ENCODE results near the gene PRKCA.
"Not testable (repeated sequence)": the region's sequence is repeated elsewhere in the genome, so short reads cannot be mapped to it uniquely, and the experiment has no call there.

PRKCA gene

GRCh38 chr17:66386498-66387351 lies 84.3 kb downstream of the PRKCA start:
- DNase-seq (ENCODE audit: low read depth) = no peak

DNA sequence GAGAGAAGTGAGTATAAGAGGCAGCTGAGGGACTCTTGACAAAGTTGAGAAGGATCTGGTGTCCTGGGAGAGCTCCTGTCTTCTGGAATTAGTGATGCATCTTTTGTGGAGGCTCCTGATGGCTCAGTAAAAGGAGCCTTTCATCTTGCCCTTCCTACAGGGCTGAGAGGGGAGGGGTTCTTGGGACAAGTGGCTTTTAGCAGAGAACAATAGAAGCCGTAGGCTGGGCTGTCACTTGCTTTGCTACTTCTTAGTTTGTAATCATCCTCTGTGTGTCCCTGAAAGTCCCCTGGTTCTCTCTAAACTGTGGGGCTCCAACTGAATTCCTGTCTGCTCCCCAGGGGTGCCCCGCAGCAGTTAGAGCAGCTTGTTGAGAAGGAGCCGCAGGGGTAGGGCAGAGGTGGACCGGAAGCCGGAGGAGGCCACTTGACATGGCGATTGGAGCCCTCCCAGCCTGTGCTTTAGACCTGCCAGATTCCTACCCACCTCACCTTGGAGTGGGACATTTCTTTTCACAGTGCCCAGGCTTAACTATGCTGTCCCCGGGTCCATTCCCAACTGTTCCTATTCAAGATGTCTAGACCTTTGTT lies 85.1 kb downstream of the PRKCA start:
- no peak for DNase-seq (ENCODE audit: low read depth)

DNA sequence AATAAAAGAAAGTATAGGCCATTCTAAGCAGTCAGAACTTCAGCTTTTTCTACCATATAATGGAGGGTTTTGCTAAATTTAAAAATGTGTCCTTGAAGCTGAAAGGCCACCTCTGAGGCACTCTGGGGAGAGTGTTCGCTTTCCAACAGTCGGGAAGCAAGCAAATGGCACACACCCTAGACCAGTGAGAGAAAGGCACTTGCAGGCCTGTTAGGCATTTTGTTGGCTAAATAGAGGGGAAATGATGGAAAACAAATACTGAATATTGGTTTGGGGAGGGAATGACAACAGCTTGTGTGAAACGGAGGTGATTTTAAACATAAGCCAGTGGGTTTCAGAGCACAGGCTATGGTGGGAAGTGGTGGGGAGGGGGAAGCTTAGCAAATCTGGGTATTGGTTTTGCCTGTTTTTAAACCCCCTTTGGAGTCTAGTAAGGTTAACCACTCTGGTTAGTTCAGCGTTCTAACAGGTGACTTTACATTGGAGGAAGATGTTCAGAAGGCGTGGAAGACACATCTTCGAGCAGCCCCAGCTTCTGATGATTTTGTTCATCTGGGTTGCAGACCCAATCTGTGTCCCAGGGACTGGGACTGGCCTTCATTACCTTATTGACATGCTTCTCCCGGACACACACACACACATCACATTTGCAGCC lies 90.5 kb downstream of the PRKCA start:
- no peak for DNase-seq (ENCODE audit: low read depth)

GRCh38 chr17:66395961-66396360 lies 93.5 kb downstream of the PRKCA start:
- no peak for DNase-seq (ENCODE audit: low read depth)

DNA sequence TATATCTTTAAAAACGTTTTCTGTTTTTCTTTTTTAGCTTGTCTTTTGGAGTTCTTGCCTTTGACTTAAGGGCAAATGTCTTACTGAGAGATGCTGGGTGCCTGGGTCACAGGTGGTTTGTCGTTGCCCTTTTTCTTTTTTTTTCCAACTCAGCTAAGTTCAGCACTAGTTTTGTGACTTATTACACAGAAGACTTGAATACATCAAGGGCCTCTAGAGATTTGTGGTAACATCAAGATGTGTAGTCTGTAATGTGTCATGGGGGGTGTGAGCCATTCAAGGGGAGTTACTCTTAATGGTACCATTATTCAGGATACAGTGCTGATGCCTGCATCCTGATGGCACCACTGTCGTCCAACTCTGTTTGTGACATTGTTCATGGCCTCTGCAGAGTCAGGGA lies 95.1 kb downstream of the PRKCA start:
- no peak for DNase-seq (ENCODE audit: low read depth)

GRCh38 chr17:66398059-66398458 lies 95.6 kb downstream of the PRKCA start:
- no peak for DNase-seq (ENCODE audit: low read depth)

DNA sequence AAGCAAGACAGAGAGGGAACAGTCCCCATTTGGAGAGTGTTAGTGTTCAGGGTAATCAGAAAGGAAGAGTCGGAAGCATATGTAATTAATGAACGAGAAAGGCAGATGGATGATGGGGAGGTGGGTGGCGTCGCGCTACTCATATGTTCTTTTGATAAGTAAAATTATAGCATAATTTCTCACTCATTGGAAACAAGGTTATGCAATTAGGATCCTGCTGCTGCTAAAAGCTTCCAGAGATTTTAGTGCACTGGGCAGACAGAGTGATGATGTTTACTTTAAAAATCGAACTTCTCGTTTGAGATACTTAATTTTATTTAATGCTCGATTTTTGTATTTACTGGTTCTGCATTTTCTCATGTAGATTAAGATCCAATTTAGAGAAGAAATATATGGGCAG lies 96.2 kb downstream of the PRKCA start:
- DNase-seq (ENCODE audit: low read depth) = no peak

- no peak for DNase-seq (ENCODE audit: low read depth)
Measured at GRCh38 chr17:66399441-66399840, 97.0 kb downstream of the PRKCA start.

DNA sequence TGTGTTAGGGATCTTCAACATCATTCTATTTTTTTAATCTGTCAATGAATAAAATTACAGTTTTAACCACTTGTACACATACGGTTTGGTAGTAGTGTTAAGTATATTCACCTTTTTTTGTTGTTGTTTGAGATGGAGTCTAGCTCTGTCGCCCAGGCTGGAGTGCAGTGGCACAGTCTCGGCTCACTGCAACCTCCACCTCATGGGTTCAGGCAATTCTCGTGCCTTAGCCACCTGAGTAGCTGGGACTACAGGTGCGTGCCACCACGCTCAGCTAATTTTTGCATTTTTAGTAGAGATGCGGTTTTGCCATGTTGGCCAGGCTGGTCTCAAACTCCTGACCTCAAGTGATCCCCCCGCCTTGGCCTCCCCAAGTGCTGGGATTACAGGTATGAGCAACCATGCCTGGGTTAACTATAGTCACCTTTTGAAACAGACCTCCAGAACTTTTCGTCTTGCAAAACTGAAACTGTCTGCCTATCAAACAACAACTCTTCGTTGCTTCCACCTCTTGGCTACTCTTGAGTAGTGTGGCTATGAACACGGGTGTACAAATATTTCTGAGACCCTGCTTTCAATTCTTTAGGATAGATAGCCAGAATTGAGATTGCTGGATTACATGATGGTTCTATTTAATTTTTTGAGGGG lies 97.8 kb downstream of the PRKCA start:
- not testable (repeated sequence) for DNase-seq (ENCODE audit: low read depth)

DNA sequence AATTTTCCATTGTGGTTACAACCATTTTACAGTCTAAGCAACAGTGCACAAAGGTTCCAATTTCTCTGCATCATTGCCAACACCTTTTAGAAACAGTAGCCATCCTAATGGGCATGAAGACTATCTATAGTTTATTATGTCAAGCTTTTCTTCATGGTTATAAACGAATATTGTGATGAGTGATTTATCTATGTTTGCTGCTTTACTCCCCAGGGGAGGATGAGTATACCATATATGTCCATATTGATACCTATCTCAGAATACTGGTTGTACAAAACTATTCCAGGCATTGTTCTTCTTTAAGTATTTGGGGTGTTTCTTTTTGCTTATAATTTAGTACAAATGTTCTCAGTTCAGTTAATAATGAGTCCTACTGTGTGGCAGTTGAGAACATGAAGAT lies 98.3 kb downstream of the PRKCA start:
- DNase-seq (ENCODE audit: low read depth) = no peak

DNA sequence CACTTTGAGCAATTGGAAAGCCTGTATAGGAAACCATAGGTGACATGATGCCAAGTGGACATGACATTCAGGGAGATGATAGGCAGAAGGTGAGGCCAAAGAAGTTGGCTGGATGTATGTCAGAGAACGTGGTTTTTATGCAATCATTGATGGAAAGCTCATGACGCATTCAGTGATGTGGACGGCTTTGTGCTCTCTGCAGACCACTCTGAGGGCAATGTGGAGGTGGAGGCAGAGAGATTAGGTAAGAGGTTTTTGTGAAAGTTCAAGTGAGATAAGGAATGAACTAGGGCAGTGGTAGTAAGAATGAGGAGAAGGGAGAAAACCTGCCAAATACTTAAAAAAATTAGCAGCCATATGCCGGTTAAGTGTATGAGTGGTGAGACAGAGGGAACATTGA lies 99.0 kb downstream of the PRKCA start:
- no peak for DNase-seq (ENCODE audit: low read depth)

DNA sequence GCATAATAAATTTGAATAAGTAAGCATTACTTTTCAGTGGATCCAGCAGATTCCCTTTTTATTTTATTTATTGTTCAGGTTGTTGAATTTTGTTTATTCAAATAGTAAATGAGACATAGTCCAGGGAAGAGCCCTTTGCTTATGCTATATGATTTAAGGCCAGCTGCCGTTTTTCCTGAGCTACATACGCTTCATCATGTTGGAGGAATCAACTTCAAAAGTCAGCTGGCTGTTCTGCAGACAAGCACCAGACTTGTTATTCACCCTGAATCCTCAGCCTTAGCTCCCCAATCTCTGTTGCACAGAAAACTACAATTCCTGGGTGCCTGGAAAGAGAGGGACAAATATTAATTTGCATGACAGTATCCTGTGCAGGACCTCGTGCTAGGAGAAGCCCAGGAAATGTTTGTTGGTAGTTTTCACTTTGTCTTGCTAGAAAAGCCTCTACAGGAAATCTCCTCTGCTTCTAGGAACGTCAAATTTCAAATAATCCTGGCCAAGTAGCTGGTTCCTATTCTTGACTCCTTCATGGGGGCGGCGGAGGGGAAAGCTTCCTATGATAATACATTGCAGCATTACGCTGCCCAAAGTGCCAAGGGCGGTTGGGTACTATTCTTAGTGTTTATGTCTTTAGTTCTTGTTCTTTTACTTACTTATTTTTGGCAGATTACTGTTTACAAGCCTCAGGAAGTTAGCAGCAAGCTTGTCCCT lies 101.6 kb downstream of the PRKCA start:
- no peak for DNase-seq (ENCODE audit: low read depth)

DNA sequence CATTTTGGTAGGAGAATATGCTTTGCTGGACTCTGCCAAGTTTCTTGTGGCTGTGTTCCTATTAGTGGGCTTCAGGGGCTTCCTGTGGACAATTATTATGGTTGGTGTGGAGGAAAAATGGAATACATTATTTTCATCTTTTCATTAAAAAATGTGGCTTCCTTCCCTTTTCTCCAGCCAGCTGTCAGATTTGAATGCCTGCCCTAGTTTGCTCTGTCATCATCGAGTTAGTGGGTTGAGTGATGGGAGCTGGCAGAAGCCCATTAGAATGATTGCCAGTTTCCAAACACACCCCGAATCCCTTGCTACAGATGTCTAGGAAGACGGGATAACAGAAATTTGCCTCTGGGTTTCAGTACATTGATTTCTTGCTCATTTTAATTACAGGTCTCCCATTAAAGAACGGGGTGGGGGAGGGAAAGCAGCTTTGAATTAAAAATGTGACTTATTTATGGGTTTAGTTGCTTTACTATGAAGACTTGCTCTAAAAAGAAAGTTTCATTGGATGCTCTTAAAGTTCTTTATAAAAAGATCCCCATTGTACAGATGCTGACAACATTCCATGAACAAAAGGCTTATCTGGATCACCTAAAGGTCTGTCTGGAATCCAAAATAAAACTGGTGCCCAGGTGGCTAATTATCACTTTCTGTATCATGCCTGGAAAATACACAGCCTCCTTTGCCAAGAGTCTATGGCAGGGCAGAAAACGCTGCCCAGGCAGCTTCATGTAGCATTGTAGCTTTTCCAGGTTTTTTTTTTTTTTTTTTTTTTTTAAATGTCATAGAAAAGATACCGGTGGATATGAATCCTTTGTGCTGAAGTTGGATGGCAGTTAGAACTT lies 103.6 kb downstream of the PRKCA start:
- DNase-seq (ENCODE audit: low read depth) = no peak

GRCh38 chr17:66406701-66407644 lies 104.6 kb downstream of the PRKCA start:
- no peak for DNase-seq (ENCODE audit: low read depth)

GRCh38 chr17:66407864-66408263 lies 105.5 kb downstream of the PRKCA start:
- DNase-seq (ENCODE audit: low read depth) = no peak

GRCh38 chr17:66411520-66411919 lies 109.1 kb downstream of the PRKCA start:
- DNase-seq (ENCODE audit: low read depth) = no peak

DNA sequence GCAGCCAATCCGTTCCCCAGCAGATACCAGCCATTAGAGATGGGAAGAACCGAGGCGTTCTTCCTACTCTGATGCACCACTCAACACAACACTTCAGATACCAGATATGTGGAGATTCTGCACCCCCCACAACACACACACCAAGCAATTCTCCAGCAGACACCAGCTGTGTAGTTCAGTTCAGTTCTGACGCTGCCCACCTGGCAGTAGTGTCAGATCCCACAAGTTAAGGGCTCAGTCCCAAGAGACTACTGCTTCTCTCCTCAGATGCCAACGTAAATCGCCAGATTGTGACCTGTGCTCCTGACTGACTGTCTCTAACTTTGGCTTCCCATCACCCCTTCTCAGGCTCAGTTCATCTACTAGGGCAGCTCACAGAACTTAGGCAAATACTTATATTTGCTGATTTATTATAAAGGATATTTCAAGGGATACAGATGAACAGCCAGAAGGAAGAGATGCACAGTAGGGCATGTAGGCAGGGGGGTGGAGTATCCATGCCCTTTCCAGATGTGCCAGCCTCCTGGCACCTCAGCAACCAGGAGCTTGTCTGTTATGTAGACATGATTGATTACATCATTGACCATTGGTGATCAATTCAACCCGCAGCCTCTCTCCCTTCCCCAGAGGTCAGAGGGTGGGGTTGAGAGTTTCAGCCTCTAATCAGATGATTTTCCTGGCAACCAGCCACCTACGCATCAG lies 110.6 kb downstream of the PRKCA start:
- no peak for DNase-seq (ENCODE audit: low read depth)

DNA sequence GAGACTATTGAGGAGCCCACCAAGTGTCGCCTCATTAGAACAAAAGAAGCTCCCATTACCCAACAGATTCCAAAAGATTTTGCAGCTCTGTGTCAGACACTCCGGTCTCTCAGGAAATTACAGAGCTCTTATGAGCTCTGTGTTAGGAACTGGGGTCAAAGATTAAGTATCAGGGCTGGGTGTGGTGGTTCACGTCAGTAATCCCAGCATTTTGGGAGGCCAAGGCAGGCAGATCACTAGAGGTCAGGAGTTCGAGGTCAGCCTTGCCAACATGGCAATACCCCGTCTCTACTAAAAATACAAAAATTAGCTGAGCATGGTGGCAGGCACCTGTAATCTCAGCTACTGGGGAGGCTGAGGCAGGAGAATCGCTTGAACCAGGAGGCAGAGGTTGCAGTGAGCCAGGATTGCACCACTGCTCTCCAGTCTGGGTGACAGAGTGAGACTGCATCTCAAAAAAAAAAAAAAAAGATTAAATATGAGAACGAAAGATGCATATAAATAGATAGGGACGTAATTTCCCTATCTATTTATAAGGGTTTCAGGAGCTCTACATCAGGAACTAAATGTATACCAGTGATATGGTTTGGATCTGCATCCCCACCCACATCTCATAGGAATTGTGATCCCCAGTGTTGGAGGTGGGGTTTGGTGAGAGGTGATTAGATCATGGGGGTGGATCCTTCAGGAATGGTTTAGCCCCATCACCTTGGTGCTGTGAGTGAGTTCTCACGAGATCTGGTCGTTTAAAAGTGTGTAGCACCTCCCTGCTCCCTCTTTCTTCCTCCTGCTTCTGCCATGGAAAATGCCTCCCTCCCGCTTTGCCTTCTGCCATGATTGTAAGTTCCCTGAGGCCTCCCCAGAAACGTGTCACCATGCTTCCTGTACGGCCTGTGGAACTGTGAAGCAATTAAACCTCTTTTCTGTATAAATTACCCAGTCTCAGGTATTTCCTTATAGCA lies 111.4 kb downstream of the PRKCA start:
- DNase-seq (ENCODE audit: low read depth) = no peak
